Right lung (tissue), 10 donors: ENCODE measurements around the gene SLC35G1. TPM values are rescaled to one million over a fixed set of nuclear protein-coding genes. Genes with fewer than 3 reads are reported as not detected.

ENCODE experiments used
- DNase-seq, 2 donors: peaks; one replicate each; pipeline ENCODE4 v3.0.0-alpha.2; 2013
- long read RNA-seq, 8 donors: transcript quantifications; one replicate each; lab custom pipeline, GENCODE V29; 2026
- polyA plus RNA-seq, 5 donors: library from polyadenylated mRNA; unstranded; fragments of 120-200 nt; gene quantifications; one replicate each; pipeline versions ENCODE4 v1.2.1 to v1.2.3, GENCODE V29; 2013; ENCODE audit warnings: inconsistent platforms in 1 of 5, low replicate concordance in 1 of 5; ENCODE audit not compliant: insufficient read length in 5 of 5, insufficient read depth in 1 of 5

SLC35G1 gene, protein sequence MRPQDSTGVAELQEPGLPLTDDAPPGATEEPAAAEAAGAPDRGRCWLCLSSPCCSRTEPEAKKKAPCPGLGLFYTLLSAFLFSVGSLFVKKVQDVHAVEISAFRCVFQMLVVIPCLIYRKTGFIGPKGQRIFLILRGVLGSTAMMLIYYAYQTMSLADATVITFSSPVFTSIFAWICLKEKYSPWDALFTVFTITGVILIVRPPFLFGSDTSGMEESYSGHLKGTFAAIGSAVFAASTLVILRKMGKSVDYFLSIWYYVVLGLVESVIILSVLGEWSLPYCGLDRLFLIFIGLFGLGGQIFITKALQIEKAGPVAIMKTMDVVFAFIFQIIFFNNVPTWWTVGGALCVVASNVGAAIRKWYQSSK
- 1 to 10 TPM; 6.8 to 9.9 (median 7.2) TPM for polyA plus RNA-seq
- long read RNA-seq, donor 1, partial matches to known transcripts = 0 of 3 reads
- long read RNA-seq, donor 1, other reads (novel, unspliced or antisense) = 0 of 3 reads
- long read RNA-seq, donor 2 = 0 reads
- long read RNA-seq, donor 3, partial matches to known transcripts = 0 of 1 reads
- long read RNA-seq, donor 3, other reads (novel, unspliced or antisense) = 0 of 1 reads
- long read RNA-seq, donor 4, partial matches to known transcripts = 0 of 3 reads
- long read RNA-seq, donor 4, other reads (novel, unspliced or antisense) = 0 of 3 reads
- long read RNA-seq, donor 5, transcript SLC35G1-203 (3 exons, 3,036 nt) = major isoform, 5 of 11 reads
- long read RNA-seq, donor 5, partial matches to known transcripts = 6 of 11 reads
- long read RNA-seq, donor 5, other reads (novel, unspliced or antisense) = 0 of 11 reads
- long read RNA-seq, donor 6, partial matches to known transcripts = 0 of 1 reads
- long read RNA-seq, donor 6, other reads (novel, unspliced or antisense) = 0 of 1 reads
- long read RNA-seq, donor 7, partial matches to known transcripts = 0 of 1 reads
- long read RNA-seq, donor 7, other reads (novel, unspliced or antisense) = 0 of 1 reads
- long read RNA-seq, donor 8, partial matches to known transcripts = 0 of 1 reads
- long read RNA-seq, donor 8, other reads (novel, unspliced or antisense) = 0 of 1 reads

DNA sequence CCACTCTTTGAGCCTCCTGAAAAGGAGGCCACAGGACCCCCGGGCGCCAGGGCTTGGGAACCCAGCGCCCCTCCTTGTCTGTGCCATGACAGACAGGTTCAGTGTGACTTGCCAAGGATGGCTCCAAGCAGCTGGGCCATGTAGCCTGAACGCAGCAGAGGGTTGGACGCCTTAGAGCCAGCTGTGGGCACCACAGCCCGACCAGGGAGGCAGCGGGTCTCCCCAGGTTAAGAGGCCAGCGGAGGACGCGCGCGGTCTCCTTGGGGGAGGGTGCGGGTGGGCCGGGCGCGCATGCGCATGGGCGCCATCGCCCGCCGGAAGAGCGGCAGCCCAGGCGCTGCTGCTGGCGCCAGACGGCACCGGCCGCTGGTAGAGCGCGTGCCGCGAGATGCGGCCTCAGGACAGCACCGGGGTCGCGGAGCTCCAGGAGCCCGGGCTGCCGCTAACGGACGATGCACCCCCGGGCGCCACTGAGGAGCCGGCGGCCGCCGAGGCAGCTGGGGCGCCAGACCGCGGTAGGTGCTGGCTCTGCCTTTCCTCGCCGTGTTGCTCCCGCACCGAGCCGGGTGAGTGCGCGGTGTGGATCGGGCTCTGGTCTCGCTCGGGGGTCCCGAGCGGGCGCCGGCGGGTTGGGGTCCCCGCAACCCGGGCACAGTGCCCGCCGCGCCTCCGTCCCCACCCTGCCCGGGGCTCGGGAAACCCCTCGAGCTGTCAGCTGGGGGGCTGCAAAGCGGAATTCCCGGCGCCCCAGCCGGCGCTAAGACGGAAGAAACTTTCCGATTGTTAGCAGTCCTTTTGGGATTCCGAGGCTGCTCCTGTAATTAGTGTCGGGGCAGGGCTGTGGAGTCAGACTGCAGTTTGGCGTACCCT, at the start of gene SLC35G1:
SLC35G1 (plus strand) TSS at position 333 of the 870 bp plus-strand sequence; CDS start at position 389, 56 bp downstream.
- DNase-seq = peak; percentile 66 to 78

DNA sequence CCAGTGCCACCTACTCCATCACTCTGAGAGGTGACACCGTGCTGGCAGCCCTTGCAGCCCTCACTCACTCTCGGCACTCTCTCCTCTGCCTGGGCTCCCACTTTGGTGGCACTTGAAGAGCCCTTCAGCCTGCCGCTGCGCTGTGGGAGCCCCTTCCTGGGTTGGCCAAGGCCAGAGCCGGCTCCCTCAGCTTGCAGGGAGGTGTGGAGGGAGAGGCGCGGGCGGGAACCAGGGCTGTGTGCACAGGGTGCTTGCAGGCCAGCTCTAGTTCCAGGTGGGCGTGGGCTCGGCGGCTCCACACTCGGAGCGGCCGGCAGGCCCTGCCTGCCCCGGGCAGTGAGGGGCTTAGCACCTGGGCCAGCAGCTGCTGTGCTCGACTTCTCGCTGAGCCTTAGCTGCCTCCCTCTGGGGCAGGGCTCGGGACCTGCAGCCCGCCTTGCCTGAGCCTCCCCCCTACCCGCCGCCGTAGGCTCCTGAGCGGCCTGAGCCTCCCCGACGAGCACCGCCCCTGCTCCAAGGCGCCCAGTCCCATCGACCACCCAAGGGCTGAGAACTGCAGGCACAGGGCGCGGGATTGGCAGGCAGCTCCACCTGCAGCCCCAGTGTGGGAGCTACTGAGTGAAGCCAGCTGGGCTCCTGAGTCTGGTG, 48.7 kb upstream of the SLC35G1 start:
- DNase-seq = no peak

DNA sequence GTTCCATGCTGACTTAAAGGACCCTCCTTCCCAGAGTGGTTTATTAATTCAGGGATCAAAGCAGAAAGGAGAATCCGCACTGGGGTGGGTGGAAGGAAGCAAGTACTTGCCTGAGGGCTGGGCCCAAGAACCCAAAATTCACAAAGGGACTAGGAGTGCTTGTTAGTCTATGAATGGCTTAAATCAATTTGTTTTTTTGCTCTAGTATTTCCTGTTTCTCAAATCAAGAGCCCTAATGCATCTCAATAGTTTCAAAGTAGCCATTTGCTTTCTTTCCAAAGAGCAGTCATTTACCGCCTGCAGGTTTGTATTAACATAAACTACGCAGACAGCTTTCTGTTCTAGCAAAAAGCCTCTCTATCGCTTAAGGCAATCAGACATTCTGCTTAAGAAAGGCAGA, 44.2 kb upstream of the SLC35G1 start:
- DNase-seq = no peak

GRCh38 chr10:93850031-93851015, 43.5 kb upstream of the SLC35G1 start:
- peak in 1 of 2 donors; percentile 39 for DNase-seq

DNA sequence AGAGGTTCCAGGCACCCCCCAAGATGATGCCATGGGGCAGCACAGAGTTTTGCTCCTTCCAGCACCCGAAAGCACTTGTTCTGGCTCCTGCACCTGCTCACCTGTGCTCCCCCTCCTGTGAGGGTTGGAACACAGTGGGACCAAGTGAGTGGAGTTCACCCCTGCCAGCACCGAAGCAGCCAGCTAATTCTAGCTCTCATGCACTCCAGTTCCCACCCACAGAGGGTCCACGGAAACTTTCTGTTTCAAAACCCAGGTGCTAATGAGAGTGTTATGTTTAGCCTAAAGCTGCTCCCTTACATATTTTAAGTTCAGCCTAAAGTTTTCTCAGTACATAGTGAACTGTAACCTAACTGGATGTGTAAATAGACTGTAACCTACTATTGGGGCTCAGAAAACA, 42.6 kb upstream of the SLC35G1 start:
- DNase-seq = no peak

GRCh38 chr10:93852476-93853095, 41.2 kb upstream of the SLC35G1 start:
- peak; percentile 14 to 39 for DNase-seq

GRCh38 chr10:93854975-93855374, 38.8 kb upstream of the SLC35G1 start:
- no peak for DNase-seq

- DNase-seq = no peak
These were observed 37.2 kb upstream of the SLC35G1 start for GRCh38 chr10:93856349-93857145.

DNA sequence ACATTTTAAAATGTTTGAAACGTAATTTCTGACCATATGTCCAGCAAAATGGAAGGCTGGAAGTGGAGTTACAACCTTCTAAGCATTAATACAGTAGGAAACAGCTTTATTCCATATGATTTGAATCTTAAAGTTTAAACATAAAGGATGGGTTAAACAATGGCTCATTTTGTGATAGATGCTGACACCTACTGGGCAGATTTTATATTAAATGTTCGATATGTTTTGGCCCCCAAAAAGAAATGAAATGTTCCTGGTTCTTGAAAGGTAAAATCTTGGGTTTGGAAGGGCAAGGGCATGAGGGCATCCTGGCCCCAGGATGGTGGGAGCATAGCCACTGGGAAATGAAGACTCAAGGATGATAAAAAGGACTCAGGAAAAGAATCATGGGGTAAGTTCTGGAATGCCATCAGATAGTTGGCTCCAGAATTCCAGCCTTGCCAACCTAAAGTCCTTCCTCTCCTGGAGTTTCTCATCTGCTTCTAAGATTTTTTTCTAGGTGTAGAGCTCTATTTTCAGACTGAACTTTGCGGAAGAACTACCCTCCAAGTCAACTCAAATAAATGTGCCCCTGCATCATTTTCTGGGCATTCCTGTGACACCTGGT, 34.6 kb upstream of the SLC35G1 start:
- DNase-seq = no peak

DNA sequence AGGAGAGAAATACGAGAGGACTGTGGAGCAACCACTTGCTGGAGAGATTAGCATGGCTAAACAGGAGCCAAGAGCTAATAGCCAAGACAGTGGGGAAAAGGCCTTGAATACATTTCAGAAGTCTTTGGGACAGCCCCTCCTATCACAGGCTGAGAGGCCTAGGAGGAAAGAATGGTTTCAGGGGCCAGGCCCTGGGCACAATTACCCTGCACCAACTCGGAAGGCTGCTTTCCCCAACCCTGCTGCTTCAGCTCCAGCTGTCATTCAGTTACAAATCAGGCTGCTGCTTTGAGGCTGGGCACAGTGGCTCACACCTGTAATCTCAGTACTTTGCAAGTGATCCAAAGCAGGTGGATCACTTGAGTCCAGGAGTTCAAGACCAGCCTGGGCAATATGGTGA, 32.0 kb upstream of the SLC35G1 start:
- no peak for DNase-seq

- no peak for DNase-seq
These were observed 27.9 kb upstream of the SLC35G1 start for GRCh38 chr10:93865794-93866425.

GRCh38 chr10:93867525-93867924, 26.3 kb upstream of the SLC35G1 start:
- no peak for DNase-seq

- no peak for DNase-seq
These were observed 22.0 kb upstream of the SLC35G1 start for GRCh38 chr10:93871671-93872204.

- no peak for DNase-seq
These were observed 21.2 kb upstream of the SLC35G1 start for GRCh38 chr10:93872375-93873158.

GRCh38 chr10:93873420-93874115, 20.2 kb upstream of the SLC35G1 start:
- no peak for DNase-seq
